ENCODE measurements around the gene CYB561A3.

The CYB561A3 gene

DNA sequence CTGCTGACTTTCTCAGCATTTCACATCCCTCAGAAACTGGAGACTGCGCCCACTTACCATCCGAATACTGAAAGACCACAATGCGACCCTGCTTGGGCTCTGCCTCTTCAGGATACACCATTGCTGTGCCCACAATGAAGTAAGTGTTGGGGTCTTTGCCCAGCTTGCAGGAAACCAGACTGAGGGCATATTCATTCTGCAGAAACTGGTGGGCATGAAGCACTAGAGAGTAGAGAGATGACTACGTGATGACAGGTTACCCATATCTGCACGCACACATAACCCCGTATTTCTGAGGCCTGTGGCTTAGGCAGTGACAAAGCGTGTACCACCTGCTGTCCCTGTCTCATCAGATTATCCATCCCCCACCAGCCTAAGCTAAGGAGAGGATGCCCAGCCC is 51.9 kb downstream of the CYB561A3 start:
- no peak for FAIRE-seq

DNA sequence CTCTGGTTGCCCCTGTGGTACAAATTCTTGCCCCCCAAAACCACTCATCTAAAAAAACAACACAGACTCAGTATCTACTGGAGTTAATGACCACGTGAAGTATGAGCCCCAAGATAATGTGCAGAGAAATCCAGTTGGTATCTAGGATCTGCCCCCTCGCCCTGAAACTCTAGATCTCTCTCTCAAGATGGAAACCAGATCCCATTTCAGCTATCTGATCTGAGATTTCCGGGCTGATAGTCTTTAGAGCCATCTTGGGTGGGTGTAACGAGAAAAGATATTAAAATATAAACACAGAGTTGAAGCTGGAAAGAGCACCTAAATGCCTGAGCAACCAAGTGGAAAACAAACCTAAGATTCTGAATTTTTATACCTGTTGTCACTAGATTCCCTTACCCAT is 52.5 kb downstream of the CYB561A3 start:
- FAIRE-seq = no peak

DNA sequence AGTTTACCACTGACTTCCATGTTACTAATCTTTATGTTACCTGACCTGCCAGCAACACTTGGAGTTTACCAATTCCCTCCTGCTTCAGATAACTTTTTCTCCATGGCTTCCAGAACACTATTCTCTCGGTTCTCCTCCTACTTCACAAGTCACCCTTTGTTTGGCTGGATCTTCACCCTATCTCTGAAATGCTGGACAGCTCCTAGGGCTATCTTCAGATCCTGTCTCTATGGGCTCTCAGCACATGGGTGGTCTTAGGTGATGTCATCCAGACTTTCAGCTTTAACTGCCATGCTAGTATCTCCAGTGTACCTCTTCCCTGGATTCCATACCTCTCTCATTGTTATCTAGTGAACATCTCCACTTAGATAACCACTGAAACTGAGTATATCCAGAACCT is 54.3 kb downstream of the CYB561A3 start:
- no peak for FAIRE-seq

DNA sequence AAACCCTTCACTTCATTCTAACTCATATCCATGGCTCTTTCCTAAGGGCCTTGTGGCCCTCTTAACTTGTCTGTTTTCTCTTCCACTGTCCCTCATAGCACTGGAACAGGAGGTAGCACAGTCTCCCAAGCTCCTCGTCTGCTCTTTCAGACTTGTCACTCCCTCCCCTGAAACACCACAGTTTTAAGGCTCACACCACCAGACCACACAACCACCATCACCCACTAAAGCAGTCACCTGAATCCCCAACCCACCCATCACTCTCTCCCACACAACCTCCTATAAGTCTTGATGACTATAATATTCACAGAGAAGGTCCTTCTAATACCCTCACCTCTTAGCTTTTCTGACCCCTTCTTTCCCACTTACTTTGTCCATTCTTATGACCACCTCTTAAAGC is 55.5 kb downstream of the CYB561A3 start:
- FAIRE-seq = no peak

DNA sequence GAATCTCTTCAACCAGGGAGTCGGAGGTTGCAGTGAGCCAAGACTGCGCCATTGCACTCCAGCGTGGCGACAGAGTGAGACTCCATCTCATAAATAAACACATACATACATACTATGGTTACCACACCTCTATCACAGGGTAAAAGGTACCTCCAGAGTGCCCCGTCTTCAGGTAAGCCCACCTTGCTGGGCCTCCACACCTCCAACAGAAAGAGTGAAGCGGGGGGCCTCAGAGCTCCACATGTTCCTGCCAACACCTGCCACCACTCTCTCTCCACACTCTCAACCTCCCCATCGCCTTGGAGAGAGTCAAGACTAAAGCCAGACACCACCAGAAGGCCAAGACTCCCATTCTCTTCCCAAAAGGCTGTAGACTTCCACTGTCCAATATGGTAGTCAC is 56.3 kb downstream of the CYB561A3 start:
- no peak for FAIRE-seq

DNA sequence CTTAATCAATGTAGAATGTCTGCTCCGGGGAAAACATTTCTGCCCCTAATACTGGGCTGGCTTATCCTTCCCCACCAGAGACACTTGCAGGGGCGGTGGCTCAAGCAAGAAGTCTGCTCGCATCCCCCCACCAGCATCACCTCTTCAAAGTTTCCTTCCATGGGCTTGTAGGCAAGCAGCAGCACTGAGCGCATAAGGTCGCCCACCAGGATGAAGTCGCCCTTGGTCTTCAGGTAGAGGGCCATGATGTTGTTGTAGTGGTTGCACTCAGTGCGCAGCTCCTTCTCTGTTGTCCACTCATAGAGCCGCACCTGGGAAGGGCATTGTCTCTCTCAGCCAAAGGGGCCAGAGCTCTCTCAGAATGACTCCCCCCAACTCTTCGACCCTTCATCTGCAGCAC is 58.0 kb downstream of the CYB561A3 start:
- no peak for FAIRE-seq

DNA sequence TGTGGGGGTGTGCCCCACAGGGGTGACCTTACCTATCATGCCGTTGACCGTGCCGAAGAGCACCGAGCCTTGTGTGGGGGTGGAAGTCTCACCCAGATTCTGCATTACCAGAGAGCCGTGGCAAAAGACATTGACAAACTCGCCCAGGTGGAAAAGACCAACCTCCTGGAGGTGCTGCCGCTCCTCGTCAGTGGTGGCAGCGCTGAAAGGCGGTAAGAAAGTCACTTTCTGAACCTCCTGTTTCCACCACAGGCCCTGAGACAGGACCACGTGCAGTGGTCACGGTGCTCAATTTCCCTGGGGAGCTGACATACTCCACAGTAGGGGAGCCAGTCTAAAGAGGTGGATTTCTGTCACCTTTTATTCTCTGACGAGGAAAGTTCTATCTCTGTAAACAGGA is 59.1 kb downstream of the CYB561A3 start:
- FAIRE-seq = no peak

All from A204.1 (cell line).